Gastroesophageal sphincter (tissue), 4 donors: ENCODE results near the gene ARID3A. TPM values are rescaled to one million over a fixed set of nuclear protein-coding genes. Genes with fewer than 3 reads are reported as not detected.

ENCODE experiments used
- ATAC-seq: fragments of 150-250 bp; one replicate; pipeline ENCODE4 v1.9.1; 2016; ENCODE audit warnings: mild to moderate bottlenecking, moderate library complexity
- H3K27ac ChIP-seq, 4 donors: fragments of 200-600 bp; sonication (generic) in 3 of 4; 1 replicate in 3 of 4; 2 replicates in 1 of 4; pipeline ENCODE4 v1.5.1; 2016 to 2019
- H3K27me3 ChIP-seq: fragments of 200-600 bp; sonication (generic); one replicate; pipeline ENCODE4 v1.5.1; 2019
- H3K36me3 ChIP-seq, 2 donors: fragments of 200-600 bp; sonication (generic); one replicate each; pipeline ENCODE4 v1.5.1; 2019; ENCODE audit warnings: control low read depth in 1 of 2
- H3K4me1 ChIP-seq, 3 donors: fragments of 200-600 bp; sonication (generic); 1 replicate in 2 of 3; 2 replicates in 1 of 3; pipeline ENCODE4 v1.5.1; 2016 to 2019; ENCODE audit warnings: control low read depth in 2 of 3
- H3K4me3 ChIP-seq, 2 donors: fragments of 200-600 bp; sonication (generic); one replicate each; pipeline ENCODE4 v1.5.1; 2019; ENCODE audit warnings: mild to moderate bottlenecking in 1 of 2, moderate library complexity in 1 of 2
- H3K9me3 ChIP-seq, 3 donors: fragments of 200-600 bp; sonication (generic); one replicate each; pipeline ENCODE4 v1.5.1; 2017 to 2019; ENCODE audit warnings: control low read depth in 2 of 3
- CTCF ChIP-seq, 4 experiments: fragments of 200-600 bp in 2 of 4; fragments of 450-650 bp in 2 of 4; sonication (generic) in 1 of 4; IDR thresholded peaks; one replicate each; pipeline ENCODE4 v1.5.1; 2017 to 2019; ENCODE audit warnings: antibody characterized with exemption in 4 of 4, mild to moderate bottlenecking in 2 of 4, moderate library complexity in 2 of 4
- EP300 ChIP-seq: sonication (generic); formaldehyde crosslinking; IDR thresholded peaks from one replicate; pipeline ENCODE4 v1.6.1; 2017; ENCODE audit warnings: antibody characterized with exemption, mild to moderate bottlenecking
- POLR2A ChIP-seq, 2 donors: fragments of 450-650 bp; IDR thresholded peaks; one replicate each; pipeline ENCODE4 v1.6.1; 2017; ENCODE audit warnings: antibody characterized with exemption in 2 of 2, mild to moderate bottlenecking in 2 of 2, moderate library complexity in 1 of 2
- POLR2AphosphoS5 ChIP-seq: sonication (generic); formaldehyde crosslinking; IDR thresholded peaks from one replicate; pipeline ENCODE4 v1.6.1; 2017; ENCODE audit warnings: antibody characterized with exemption
- WGBS, 2 donors: methylation state at CpG; one replicate each; pipeline ENCODE4 v1.1.5; 2018; ENCODE audit warnings: low coverage in 1 of 2; 5-methylcytosine and 5-hydroxymethylcytosine counted together
- total RNA-seq, 4 donors: library from RNA; depleted of rRNA; stranded (reverse); fragments of >200 nt; gene quantifications; one replicate each; pipeline ENCODE4 v1.1.0, GENCODE V29; 2016

The ARID3A gene
- total RNA-seq, 4 donors from 2014 or later, result 3.6 to 6.2 (median 4.9) TPM

GRCh38 chr19:898663-899062, 27.2 kb upstream of the ARID3A start:
- WGBS, 2 donors, result 79% methylated on average over 11 of the region's 20 CpGs; no CpG with 5 or more reads in 1 of the 2 donors

DNA sequence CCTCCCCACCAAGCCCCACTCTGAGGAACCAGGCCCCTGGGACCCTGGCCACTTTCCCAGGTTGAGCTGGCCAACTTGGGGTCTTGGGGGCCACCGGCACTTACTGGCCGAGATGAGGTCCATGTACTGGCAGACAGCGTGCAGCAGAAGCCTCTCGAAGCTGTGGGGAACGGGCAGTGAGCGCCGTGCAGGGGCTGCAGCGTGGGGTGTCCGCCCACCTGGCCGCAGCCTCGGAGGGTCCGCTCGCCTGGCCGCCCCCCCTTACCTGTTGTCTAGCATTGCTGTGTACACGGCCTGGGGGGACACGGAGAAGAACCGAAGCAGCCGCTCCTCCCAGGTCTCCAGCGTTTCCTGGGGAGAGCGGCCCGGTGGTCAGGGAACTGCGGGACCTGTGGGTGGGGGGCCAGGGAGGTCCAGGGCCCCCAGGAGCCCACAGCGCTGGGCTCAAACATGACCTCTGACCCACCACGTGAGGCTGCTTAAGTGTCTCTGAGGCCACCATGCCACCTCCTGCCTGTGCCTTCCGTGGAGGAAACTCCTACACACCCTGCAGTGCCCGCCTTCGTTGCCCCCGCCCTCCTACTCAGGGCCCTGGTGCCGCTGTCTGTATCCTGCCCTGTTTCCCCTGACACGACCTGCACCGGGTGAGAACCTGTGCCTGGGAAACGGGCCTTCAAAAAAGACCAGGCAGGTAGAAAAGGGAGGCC, 26.3 kb upstream of the ARID3A start:
- no peak for TF ChIP-seq POLR2AphosphoS5
- no peak for TF ChIP-seq POLR2A (IDR thresholded peaks at IDR 0.05)
- TF ChIP-seq CTCF (IDR thresholded peaks at IDR 0.05), result no peak
- TF ChIP-seq EP300, result no peak
- Histone ChIP-seq H3K27ac (no peak overlapping the region), H3K27me3 (no peaks in the 10 kb centered on the region), H3K36me3 (peaks cover 0 to 48% of the 10 kb centered on the region in 2 donors), H3K4me3 (no peak overlapping the region), H3K9me3 (no peaks in the 10 kb centered on the region), H3K4me1 (no peaks in the 10 kb centered on the region)
- WGBS, 2 donors, result no CpG with 5 or more reads among the region's 32 CpGs
- no peak for ATAC-seq

More at GRCh38 chr19:898663-899062, 27.2 kb upstream of the ARID3A start:
- TF ChIP-seq EP300, result no peak
- no peak for TF ChIP-seq POLR2AphosphoS5
- no peak for TF ChIP-seq POLR2A (IDR thresholded peaks at IDR 0.05)
- Histone ChIP-seq H3K4me3 (no peak overlapping the region), H3K4me1 (peaks cover 0 to 3% (median 0%) of the 10 kb centered on the region in 3 donors), H3K36me3 (peaks cover 0 to 48% of the 10 kb centered on the region in 2 donors), H3K27me3 (no peaks in the 10 kb centered on the region), H3K27ac (no peak overlapping the region), H3K9me3 (no peaks in the 10 kb centered on the region)
- ATAC-seq, result no peak

DNA sequence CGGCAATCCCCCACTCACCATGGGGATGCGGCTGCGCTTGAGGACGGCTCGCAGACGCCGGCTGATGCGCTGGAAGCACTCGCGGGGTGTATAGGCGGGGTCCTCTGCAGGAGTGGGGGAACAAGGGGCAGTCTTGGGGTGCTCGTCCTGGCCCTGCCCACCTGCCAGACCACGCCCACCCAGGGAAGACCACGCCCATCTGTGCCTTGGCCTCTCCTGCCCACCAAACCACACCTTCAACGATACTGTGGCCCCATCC, 25.9 kb upstream of the ARID3A start:
- H3K9me3 ChIP-seq, result no peaks in the 10 kb centered on the region
- H3K36me3 ChIP-seq, result peaks cover 0 to 48% of the 10 kb centered on the region in 2 donors
- no peaks in the 10 kb centered on the region for H3K4me1 ChIP-seq
- no peak overlapping the region for H3K4me3 ChIP-seq
- H3K27ac ChIP-seq, result no peak overlapping the region
- no peaks in the 10 kb centered on the region for H3K27me3 ChIP-seq
- WGBS, 2 donors, result 76 to 94% methylated on average over 2 of the region's 15 CpGs
- TF ChIP-seq EP300 (no peak), POLR2A (IDR thresholded peaks at IDR 0.05) (no peak), POLR2AphosphoS5 (no peak), CTCF (IDR thresholded peaks at IDR 0.05) (no peak)
- ATAC-seq, result no peak

DNA sequence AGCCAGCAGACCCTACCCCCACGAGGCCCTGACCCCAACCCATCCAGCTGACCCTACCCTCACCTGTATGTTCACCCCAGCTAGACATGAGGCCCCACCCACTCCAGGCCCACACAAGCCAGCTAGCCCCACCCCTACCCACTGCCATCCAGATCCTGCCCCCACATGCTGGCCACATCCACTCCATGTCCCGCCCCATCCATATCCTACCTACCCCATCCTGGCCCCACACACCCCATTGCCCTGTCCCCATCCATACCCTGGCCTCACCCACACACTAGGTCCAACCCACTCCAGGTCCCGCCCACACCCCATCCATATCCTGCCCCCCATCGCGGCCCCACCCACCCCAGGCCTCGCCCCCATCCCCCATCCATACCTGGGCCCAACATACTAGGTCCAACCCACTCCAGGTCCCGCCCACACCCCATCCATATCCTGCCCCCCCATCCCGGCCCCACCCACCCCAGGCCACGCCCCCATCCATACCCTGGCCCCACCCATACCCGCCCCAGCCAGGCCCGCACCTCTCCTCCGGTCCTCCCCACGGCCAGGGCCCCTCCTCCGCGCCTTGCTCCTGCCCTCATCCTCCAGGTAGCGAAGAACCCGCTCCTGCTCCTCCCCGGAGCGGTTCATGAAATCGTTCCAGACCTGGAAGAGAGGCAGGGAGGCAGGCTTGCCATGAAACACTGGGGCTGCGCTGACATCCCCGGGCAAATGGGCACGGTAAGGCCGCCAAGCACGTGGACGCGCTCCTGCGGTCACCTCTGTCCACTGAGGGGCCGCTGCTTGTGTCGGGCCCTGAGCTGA, 25.3 kb upstream of the ARID3A start:
- H3K9me3 ChIP-seq, result no peaks in the 10 kb centered on the region
- H3K27me3 ChIP-seq, result no peaks in the 10 kb centered on the region
- no peak overlapping the region for H3K27ac ChIP-seq
- TF ChIP-seq EP300, result no peak
- no peak for TF ChIP-seq POLR2AphosphoS5
- TF ChIP-seq CTCF (IDR thresholded peaks at IDR 0.05), result no peak
- TF ChIP-seq POLR2A (IDR thresholded peaks at IDR 0.05), result no peak
- H3K4me3 ChIP-seq, result no peak overlapping the region
- ATAC-seq, result no peak
- 75 to 86% methylated on average over 2 of the region's 30 CpGs for WGBS, 2 donors
- H3K36me3 ChIP-seq, result peaks cover 0 to 48% of the 10 kb centered on the region in 2 donors
- H3K4me1 ChIP-seq, result no peaks in the 10 kb centered on the region

DNA sequence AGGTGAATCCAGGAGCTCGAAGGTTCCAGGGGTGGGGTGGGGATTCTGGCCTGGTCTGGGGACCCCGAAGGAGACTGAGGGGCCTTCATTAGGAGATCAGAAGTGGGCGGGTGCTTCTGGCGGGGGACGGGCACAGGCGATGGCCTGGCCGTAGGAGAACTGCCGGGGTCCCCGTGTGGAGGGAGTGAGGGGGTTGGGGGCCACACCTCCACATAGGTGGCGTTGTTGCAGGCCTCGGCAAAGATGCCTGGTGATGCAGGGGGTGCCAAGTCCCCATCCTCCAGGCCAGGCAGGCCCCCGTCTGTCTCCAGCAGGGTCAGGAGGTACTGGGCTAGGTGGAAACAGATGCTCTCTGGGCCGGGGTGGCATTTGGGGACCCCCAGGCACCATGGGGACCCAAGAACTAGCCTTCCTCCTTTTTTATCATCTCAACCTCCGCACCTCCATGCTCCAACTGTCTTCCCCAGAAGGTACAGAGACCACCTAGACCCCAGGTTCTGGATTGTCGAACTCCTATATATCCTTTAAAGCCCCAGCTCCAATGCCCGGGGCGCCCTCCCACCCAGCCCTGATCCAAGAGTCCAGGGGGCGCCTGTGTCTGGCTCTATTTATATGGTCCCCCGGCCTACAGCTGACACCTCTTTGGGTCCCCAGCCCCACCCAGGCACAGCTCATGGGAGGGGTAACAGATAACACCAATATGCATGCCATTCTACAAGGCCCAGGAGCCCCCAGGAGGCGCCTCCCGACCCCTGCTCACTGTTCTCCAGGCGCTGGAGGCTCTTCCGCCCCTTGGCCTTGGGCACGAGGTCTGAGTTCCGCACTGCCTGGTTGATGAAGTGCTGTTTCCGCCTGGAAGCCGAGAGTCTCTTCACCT, 24.4 kb upstream of the ARID3A start:
- 97 to 100% methylated on average over 1 to 6 of the region's 27 CpGs for WGBS, 2 donors
- no peaks in the 10 kb centered on the region for H3K27me3 ChIP-seq
- no peak for ATAC-seq

More for the DNA sequence above, 24.4 kb upstream of the ARID3A start:
- Histone ChIP-seq H3K36me3 (peaks cover 0 to 46% of the 10 kb centered on the region in 2 donors), H3K4me3 (no peak overlapping the region), H3K9me3 (no peaks in the 10 kb centered on the region), H3K4me1 (no peaks in the 10 kb centered on the region), H3K27ac (no peak overlapping the region)
- TF ChIP-seq POLR2A (IDR thresholded peaks at IDR 0.05) (no peak), EP300 (no peak), POLR2AphosphoS5 (no peak), CTCF (IDR thresholded peaks at IDR 0.05) (no peak)
